Chondrocyte (in vitro differentiated cells): Measurements from ENCODE around the gene MUC5AC. TPM values are rescaled to one million over a fixed set of nuclear protein-coding genes. Genes with fewer than 3 reads are reported as not detected.
"Not testable (repeated sequence)": the region's sequence is repeated elsewhere in the genome, so short reads cannot be mapped to it uniquely, and the experiment has no call there.

ENCODE experiments used
- DNase-seq: peaks from one replicate; pipeline ENCODE4 v3.0.0; 2021; ENCODE audit warnings: mixed read lengths, low spot score
- H3K27ac Mint-ChIP-seq: one replicate; pipeline ENCODE4 v1.8.0; 2021; ENCODE audit warnings: mild to moderate bottlenecking, moderate library complexity, mixed read lengths; ENCODE audit not compliant: unreplicated experiment
- H3K27me3 Mint-ChIP-seq: 2 replicates; pipeline ENCODE4 v1.8.0; 2021; ENCODE audit warnings: low read depth, mixed read lengths
- H3K36me3 Mint-ChIP-seq: 2 replicates; pipeline ENCODE4 v1.8.0; 2021; ENCODE audit warnings: low read depth, mixed read lengths
- H3K4me1 Mint-ChIP-seq: 2 replicates; pipeline ENCODE4 v1.8.0; 2021; ENCODE audit warnings: low read depth, mild to moderate bottlenecking, mixed read lengths
- H3K4me3 Mint-ChIP-seq: one replicate; pipeline ENCODE4 v1.8.0; 2021; ENCODE audit warnings: mild to moderate bottlenecking, moderate library complexity, mixed read lengths; ENCODE audit not compliant: unreplicated experiment
- H3K9me3 Mint-ChIP-seq: 2 replicates; pipeline ENCODE4 v1.8.0; 2021; ENCODE audit warnings: low read depth, mixed read lengths
- CTCF ChIP-seq: fragments of 200-600 bp; sonication (generic); IDR thresholded peaks from 2 replicates; pipeline ENCODE4 v1.5.0; 2021; ENCODE audit warnings: antibody characterized with exemption, mild to moderate bottlenecking, moderate library complexity
- total RNA-seq: library from RNA; stranded (reverse); gene quantifications from 3 replicates; pipeline ENCODE4 v1.2.1, GENCODE V29; 2021

Gene MUC5AC
- total RNA-seq, 1 donor from 2014 or later: not detected

GRCh38 chr11:1181853-1182535, 24.2 kb downstream of the MUC5AC start:
- Mint-ChIP-seq H3K4me1 (no peaks in the 10 kb centered on the region), H3K4me3 (no peak overlapping the region), H3K27me3 (peaks cover 2% of the 10 kb centered on the region), H3K36me3 (no peaks in the 10 kb centered on the region), H3K27ac (no peak overlapping the region), H3K9me3 (no peaks in the 10 kb centered on the region)
- no peak for DNase-seq
- no peak for TF ChIP-seq CTCF

GRCh38 chr11:1184139-1184538, 26.4 kb downstream of the MUC5AC start:
- not testable (repeated sequence) for H3K9me3 Mint-ChIP-seq, H3K27ac Mint-ChIP-seq, H3K36me3 Mint-ChIP-seq, H3K4me1 Mint-ChIP-seq, H3K4me3 Mint-ChIP-seq, H3K27me3 Mint-ChIP-seq, DNase-seq

GRCh38 chr11:1188451-1189130, 30.8 kb downstream of the MUC5AC start:
- H3K4me1 Mint-ChIP-seq, H3K4me3 Mint-ChIP-seq, H3K27me3 Mint-ChIP-seq, H3K9me3 Mint-ChIP-seq, H3K36me3 Mint-ChIP-seq, H3K27ac Mint-ChIP-seq: not testable (repeated sequence)
- peak; percentile 70 for DNase-seq

DNA sequence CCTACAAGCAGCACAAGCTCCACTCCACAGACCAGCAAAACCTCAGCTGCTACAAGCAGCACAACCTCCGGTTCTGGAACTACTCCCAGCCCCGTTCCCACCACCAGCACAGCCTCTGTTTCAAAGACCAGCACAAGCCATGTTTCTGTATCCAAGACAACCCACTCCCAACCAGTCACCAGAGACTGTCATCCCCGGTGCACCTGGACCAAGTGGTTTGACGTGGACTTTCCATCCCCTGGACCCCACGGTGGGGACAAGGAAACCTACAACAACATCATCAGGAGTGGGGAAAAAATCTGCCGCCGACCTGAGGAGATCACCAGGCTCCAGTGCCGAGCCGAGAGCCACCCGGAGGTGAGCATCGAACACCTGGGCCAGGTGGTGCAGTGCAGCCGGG, 32.1 kb downstream of the MUC5AC start:
- H3K4me3 Mint-ChIP-seq, H3K36me3 Mint-ChIP-seq, H3K27ac Mint-ChIP-seq, H3K4me1 Mint-ChIP-seq, H3K9me3 Mint-ChIP-seq, H3K27me3 Mint-ChIP-seq: not testable (repeated sequence)
- DNase-seq: peak; percentile 46

GRCh38 chr11:1191786-1192470, 34.2 kb downstream of the MUC5AC start:
- H3K27ac Mint-ChIP-seq, H3K27me3 Mint-ChIP-seq, H3K9me3 Mint-ChIP-seq, H3K4me3 Mint-ChIP-seq, H3K4me1 Mint-ChIP-seq, H3K36me3 Mint-ChIP-seq: not testable (repeated sequence)
- DNase-seq: peak; percentile 70

- peak; percentile 79 for DNase-seq
- H3K36me3 Mint-ChIP-seq: no peaks in the 10 kb centered on the region
Measured at GRCh38 chr11:1192741-1193325, 35.1 kb downstream of the MUC5AC start.

More at GRCh38 chr11:1192741-1193325, 35.1 kb downstream of the MUC5AC start:
- Mint-ChIP-seq H3K4me3 (no peak overlapping the region), H3K27me3 (no peaks in the 10 kb centered on the region), H3K4me1 (no peaks in the 10 kb centered on the region), H3K27ac (no peak overlapping the region), H3K9me3 (no peaks in the 10 kb centered on the region)
- TF ChIP-seq CTCF: no peak
